Measurements from ENCODE around the gene SH3RF3.
"Not testable (repeated sequence)": the region's sequence is repeated elsewhere in the genome, so short reads cannot be mapped to it uniquely, and the experiment has no call there.

The SH3RF3 gene

DNA sequence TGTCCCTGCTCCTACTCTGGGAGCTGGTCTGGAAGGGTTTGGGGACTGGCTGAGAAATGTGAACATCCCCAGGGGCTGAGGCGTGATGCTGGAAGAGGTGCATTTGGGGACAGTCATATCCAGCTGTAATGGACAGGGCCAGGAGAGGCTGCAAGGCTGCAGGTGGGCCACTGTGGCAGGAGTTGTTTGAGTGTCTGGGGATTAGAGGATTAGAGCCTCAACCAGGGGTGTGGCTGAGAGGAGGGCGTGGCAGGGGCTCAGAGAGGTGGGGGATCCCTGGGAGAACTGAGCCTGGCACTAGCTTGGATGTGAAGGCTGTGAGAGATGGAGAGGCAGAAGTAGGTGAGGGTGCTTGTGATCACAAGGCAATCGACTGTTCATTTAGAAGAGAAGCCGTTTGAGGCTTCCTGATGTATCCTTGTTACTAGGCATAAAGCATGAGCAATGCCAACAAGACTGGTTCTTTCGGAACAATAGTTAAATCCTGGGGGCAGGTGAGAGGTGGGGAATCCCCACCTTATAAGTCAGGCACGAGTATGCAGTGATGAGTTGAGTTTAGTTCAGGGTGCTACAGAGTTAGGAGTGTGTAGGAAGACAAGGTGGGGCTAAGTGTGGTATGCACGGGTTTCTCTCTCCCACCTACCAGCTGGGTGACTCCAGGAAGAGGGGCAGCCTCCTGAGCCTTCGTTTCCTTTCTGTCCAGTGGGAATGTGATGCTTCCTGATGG lies 31.9 kb downstream of the SH3RF3 start:
- no peak for DNase-seq

DNA sequence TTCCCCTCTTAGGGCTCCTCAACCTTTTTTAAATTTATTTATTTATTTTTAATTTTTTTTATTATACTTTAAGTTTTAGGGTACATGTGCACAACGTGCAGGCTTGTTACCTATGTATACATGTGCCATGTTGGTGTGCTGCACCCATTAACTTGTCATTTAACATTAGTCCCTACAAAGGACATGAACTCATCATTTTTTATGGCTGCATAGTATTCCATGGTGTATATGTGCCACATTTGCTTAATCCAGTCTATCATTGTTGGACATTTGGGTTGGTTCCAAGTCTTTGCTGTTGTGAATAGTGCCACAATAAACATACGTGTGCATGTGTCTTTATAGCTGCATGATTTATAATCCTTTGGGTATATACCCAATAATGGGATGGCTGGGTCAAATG lies 33.4 kb downstream of the SH3RF3 start:
- DNase-seq, result not testable (repeated sequence)

DNA sequence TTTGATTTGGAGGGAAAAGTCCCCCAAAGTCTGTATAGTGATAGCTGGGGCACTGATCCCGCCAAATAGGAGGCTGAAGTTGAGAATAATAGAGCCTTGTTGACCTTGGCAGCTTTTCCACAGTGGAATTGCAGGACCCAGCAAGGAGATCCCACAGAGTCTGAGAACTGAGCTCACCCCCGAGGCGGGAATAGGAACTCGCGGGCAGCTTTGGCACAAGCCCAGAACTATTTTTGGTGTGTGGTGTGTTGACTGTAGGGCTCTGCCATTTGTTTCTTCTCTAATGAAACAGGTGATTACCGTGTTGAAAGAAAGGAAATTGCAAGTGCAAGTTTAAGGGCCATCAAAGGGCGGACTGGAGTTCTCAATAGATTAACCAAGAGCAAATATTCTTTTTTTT lies 34.0 kb downstream of the SH3RF3 start:
- DNase-seq, result no peak

GRCh38 chr2:109164311-109164710 lies 35.3 kb downstream of the SH3RF3 start:
- no peak for DNase-seq

DNA sequence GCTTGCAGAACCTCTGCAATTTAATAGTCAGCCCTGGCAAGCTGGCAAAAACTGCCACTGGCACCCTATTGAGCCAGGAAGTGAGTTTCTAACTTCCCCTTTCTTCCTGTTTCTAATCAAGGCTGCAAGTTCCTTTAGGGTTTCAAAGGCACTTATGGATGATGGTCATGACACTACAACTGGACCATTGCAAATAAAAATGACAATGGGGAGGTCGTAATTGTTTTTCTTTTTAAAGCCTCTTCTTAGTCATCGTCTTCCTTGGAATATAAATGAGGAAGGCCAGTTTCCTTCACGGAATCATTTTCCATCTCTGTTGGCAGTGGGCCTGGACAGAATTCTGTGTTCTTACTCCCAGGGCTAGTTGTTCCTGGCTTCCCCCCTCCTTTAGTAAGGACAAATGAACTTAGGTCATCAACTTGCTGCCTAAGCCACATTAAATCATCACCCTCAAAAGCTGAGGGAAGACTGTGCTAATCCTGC lies 35.8 kb downstream of the SH3RF3 start:
- DNase-seq, result no peak

GRCh38 chr2:109166811-109167210 lies 37.8 kb downstream of the SH3RF3 start:
- no peak for DNase-seq

DNA sequence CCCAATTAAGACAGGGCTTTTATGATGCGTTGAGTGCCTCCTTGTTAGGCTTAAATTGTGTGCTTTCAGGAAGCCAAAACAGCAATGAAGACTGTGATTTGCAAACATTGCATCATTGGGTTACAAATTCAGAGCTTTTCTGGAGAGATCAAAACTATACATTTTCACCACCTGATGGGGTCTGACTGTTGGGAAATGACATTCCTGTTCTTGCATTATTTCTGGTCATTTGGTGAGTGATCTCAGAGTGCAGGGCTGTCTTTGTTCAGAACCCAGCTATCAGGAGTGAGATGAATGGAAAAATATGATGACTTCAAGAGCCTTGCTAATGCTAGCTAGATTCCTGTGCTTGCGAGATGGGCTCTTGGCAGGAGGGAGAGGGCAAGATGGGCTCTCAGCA lies 39.1 kb downstream of the SH3RF3 start:
- DNase-seq, result no peak

DNA sequence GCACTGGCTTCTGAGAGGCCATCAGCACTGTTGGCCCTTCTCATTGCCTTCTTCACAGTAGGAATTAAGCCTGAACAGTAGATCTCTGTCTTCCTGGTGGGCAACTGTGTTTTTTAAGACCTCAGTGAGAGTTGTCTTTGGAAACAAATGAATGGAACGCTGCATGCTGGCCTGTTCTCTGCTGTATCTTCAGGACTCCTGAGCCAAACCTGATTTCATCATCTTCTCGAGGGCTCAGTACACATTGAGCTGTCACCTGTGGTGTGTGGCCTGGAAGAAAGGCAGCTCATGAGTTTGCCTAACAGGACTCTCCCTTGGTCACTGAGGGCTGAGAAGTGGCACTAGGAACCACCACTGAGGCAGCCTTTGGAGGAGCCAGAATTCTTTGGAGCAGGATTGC lies 39.7 kb downstream of the SH3RF3 start:
- no peak for DNase-seq

DNA sequence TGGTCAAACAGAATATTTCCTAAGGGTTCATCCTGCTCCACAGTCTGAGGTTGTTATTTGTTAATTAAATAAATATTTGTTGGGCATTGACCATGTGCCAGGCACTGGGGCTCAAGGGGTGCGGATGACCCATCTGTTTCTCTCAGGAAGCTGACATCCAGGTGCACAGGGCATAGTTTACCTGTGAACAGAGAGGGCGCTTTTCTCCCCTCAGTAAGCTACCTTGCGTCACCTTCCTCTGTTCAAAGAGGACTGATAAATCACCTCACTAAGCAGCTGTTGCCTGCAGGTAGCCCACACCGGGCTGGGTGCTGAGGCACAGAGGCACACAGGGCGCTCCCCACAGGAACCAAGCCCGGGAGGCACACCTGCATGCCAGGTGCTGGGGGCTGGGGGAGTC lies 41.6 kb downstream of the SH3RF3 start:
- no peak for DNase-seq

- DNase-seq, result no peak
These were observed 42.7 kb downstream of the SH3RF3 start for GRCh38 chr2:109171444-109172334.

GRCh38 chr2:109172556-109173105 lies 43.6 kb downstream of the SH3RF3 start:
- DNase-seq, result no peak

GRCh38 chr2:109173311-109174171 lies 44.5 kb downstream of the SH3RF3 start:
- DNase-seq, result no peak

DNA sequence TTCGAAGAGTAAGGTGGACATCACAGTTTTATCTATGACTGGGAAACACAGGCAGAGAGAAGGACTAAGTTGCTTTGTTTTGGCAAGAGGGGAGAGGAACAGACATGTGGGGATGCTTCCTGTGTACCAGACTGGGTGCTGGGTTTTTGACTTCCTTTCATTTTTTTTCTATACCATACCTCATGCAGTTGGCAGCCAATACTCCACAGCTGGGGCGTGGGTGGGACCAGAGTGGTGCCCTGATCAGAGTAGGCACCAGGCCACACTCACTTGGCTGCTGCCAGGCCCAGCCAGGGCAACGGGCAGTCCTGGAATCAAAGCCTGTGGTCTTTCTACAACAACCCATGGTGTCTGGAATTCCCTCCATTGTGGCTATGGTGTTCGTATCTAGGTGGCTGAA lies 45.2 kb downstream of the SH3RF3 start:
- no peak for DNase-seq

DNA sequence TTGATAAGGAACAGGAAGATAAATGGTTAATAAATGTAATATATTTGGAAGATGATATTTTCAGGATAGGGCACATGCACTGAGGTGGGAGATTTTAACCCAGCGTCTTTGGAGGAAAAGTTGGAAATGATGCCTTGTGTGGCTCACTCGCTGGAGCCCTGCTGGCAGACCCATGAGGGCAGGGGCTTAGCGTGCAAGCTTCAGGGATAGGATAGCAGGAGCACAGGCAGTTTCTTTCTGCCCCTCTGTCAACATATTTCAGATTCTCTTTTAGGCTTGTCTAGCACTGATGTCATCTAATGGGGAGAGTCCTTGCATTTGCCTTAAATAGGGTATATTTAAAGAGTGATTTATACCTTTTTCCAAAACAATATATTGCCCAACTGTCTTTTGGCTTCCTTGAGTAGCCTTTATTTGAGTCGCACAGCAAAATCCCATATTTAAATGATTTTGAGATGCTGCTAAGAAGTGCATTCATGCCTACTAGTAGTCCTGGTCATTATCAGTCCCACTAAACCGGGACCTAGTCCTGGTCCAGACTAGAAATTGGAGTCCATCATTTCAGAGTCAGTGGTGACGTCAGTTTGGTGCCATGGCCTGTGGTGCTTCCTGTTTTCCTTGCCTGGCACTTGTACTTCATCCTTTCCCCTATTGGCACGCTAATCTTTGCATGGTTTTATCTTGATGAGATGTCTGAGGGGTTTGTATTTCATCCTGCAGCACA lies 45.8 kb downstream of the SH3RF3 start:
- no peak for DNase-seq

GRCh38 chr2:109175350-109175678 lies 46.3 kb downstream of the SH3RF3 start:
- no peak for DNase-seq

DNA sequence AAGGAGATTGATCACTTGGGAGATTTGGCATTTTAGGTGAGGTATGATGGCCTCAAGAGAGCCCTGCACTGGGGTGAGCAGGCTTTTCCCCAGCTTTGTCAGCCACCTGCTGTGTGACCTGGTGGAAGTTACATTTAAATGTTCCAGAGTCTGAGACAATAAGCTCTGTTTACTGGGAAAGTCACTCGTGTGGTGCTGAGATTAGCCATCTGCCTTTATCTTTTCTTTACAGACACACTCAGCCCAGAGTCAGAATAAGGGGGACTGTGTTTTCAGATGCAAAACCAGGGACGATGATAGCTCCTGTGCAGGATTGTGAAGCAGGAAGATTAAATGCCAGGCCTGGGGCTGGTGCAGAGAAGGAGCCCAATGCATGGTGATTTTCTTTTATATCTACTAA lies 47.9 kb downstream of the SH3RF3 start:
- no peak for DNase-seq

- DNase-seq, result no peak
These were observed 48.6 kb downstream of the SH3RF3 start for GRCh38 chr2:109177635-109178034.

DNA sequence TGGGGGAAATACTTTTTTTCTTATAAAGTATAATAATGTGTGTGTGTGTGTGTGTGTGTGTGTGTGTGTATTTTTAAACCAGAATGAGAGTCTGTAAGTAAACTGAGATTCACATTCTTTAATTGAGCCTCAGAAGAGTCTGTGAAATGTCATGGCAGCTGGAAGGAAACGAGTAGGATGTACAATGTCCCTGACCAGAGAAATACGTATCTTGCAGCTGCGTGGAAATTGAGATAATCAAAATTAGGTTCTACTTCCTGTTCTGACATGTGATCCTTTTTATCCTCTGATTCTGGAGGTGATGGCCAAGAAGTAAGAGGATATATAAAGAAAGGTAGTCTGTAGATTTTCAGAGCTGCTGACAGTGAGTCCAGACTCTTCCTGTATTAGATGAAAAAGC lies 50.0 kb downstream of the SH3RF3 start:
- no peak for DNase-seq

DNA sequence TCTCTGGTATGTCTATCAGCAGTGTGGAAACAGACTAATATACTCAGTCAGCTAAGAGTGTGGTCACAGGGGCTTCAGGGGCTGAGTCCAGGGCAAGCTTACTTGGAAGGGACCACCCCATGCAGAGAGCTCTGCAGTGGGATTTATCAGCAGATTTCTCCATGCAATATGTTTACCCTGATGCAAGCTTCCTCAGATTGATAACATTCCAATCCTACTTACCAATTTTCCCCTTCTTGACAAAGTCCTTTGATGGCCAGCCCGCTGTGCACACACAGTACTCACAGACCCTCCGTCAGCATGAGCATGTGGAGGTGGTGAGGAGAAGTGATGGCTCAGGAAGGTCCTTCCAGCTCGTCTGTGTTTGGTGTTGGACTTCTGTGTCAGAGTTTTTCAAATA lies 51.8 kb downstream of the SH3RF3 start:
- no peak for DNase-seq

GRCh38 chr2:109182426-109182825 lies 53.4 kb downstream of the SH3RF3 start:
- no peak for DNase-seq

GRCh38 chr2:109183871-109184270 lies 54.9 kb downstream of the SH3RF3 start:
- no peak for DNase-seq

GRCh38 chr2:109184368-109184767 lies 55.4 kb downstream of the SH3RF3 start:
- no peak for DNase-seq
